GM19438 (cell line): ENCODE data around the gene ZNF436.
"Not testable (repeated sequence)": the region's sequence is repeated elsewhere in the genome, so short reads cannot be mapped to it uniquely, and the experiment has no call there.

Experiments
- ATAC-seq: cut with Tn5 transposase; IDR thresholded peaks from one replicate; pipeline ENCODE4 v1.9.1; 2021; ENCODE audit warnings: low read depth; ENCODE audit not compliant: unreplicated experiment

The ZNF436 gene

DNA sequence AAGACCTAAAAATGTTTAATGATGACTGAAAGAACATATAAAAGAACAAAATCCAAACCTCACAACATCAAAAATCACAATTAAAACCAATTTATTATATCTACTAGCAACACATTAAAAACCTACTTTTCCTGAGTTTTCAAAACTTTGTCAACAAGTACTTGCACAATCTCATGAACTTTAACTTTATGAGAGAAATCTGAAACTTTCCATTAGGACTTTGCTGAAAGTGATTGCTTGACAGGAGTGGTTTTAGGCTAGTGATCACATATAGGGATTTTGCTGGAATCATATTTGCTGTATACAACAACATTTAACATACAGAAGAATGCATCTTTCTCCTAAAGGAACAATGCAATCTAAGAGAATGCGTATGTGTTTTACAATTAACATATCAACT lies 38.8 kb downstream of the ZNF436 start:
- no peak for ATAC-seq

DNA sequence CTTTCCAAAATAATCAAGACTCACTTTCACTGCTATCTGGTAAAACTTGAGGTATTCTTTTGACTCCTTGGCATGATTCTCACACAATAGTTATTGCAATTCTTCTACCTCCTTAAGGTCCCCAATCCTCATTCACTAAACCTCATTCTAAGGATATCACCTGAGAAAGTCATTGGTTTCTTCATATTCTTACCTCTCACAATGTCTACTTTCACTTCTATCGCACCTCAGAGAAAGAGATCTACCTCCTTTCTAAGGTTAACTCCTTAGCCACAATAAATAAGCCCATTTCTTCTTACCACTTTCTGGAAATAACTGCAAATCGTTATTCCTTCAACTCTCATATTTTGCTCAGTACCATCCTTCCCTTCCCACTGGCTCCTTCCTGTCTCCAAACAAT lies 44.2 kb downstream of the ZNF436 start:
- ATAC-seq, result no peak

DNA sequence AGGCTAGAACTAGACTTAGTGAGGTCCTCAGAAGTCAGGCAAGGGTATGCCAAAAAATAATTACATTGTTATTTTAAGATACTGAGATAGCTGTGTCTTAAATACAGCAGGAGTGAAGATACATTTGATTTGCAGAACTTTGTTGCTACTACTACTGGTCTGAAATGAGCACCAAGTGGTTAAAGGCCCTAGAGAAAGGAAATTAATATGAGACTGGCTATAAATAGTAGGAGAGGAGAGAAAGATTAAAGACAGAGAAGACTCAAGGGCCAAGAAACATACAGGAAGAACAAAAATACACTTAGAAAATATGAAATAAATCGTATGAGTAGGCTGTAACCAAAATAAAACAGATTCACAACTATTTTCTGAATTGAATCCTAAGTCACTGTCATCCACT lies 46.9 kb downstream of the ZNF436 start:
- ATAC-seq, result no peak

- not testable (repeated sequence) for ATAC-seq
Observed at GRCh38 chr1:23310280-23310679, 59.4 kb downstream of the ZNF436 start.
